GM21515 (cell line): Measurements from ENCODE around the gene HABP4.

Experiments used
- ATAC-seq: cut with Tn5 transposase; IDR thresholded peaks from one replicate; pipeline ENCODE4 v1.9.1; 2021; ENCODE audit not compliant: unreplicated experiment

The HABP4 gene, protein sequence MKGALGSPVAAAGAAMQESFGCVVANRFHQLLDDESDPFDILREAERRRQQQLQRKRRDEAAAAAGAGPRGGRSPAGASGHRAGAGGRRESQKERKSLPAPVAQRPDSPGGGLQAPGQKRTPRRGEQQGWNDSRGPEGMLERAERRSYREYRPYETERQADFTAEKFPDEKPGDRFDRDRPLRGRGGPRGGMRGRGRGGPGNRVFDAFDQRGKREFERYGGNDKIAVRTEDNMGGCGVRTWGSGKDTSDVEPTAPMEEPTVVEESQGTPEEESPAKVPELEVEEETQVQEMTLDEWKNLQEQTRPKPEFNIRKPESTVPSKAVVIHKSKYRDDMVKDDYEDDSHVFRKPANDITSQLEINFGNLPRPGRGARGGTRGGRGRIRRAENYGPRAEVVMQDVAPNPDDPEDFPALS

DNA sequence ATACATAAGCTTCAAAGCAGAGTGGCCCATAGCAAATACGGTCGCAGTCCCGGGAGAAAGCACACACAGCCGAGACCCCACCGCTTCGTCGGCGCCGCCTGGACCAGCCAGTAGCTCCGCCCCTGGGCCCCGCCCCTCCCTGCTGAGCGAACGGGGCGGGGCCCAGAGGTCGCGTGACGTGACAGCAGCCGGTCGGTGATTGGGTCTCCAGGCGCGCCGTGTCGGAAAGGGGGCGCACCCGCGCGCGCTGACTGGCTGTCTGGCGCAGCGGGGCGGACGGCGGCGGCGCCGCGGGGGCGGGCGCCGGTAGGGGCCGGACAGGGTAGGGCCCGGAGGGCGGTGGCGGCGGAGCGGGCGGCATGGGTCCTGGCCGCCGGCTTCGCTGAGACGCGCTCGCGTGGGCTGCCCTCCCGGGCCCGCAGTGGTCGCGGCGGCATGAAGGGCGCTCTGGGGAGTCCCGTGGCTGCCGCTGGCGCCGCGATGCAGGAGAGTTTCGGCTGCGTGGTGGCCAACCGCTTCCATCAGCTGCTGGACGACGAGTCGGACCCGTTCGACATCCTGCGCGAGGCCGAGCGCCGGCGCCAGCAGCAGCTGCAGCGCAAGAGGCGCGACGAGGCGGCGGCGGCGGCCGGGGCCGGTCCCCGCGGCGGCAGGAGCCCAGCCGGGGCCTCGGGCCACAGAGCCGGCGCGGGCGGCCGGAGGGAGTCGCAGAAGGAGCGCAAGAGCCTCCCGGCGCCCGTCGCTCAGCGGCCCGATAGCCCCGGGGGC lies at the start of gene HABP4:
Gene HABP4 (plus strand): TSS at position 325 of the 768 bp plus-strand sequence. CDS start 111 bp downstream, at position 436.
- peak; percentile 91 for ATAC-seq

DNA sequence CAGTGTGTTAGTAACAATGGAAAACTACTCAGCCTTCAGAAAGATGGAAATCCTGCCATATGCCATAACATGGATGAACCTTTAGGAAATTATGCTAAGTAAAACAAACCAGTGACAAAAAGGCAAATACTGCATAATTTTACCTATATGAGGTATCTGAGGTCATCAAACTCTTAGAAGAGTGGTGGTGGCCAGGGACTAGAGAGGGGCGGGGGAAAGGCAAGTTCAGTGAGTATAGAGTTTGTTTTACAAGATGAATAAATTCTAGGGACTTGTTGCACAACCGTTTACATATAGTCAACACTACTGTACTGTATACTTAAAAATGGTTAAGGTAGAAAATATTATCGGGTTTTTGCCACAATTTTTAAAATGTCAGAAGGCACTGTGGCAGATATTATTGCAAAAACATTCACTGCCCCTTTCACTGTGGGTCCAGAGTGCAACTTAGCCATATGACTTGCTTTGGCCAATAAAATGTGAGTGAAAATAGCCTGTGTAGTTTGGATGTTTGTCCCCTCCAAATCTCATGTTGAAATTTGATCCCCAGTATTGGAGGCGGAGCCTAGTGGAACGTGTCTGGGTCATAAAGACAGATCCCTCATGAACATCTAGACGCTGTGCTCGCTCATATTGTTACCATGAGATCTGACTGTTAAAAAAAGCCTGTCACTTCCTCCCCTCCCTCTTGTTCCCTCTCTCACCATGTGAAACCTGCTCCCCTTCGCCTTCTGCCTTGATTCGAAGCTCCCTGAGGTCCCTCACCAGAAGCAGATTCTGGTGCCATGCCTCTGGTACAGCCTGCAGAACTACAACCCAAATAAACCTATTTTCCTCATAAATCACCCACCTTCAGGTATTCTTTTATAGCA lies 41.3 kb upstream of the HABP4 start:
- ATAC-seq, result no peak

DNA sequence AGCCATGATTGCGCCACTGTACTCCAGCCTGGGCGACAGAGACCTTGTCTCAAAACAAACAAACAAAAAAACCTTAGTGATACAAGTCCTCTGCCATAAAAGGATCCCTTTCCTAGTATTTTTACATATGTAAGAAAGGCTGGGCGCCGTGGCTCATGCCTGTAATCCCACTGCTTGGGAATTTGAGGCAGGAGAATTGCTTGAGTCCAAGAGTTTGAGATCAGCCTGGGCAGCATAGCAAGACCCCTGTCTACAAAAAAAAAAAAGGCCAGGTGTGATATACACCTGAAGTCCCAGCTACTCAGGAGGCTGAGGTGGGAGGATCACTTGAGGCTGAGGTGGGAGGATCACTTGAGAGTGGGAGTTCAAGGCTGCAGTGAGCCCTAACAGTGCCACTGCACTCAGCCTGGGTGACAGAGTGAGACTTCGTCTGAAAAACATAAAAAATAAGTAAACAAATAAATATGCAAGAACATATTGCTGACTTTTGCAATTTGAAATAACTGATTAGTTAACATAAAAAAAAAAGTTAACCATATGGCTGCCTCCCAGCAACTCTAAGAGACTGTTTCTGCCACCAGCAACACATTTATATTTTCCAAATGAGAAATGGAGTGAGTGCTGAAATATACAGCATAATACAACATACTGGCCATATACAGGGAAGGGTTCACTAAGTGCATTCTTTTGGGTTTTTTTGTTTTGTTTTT lies 38.7 kb upstream of the HABP4 start:
- ATAC-seq, result no peak

DNA sequence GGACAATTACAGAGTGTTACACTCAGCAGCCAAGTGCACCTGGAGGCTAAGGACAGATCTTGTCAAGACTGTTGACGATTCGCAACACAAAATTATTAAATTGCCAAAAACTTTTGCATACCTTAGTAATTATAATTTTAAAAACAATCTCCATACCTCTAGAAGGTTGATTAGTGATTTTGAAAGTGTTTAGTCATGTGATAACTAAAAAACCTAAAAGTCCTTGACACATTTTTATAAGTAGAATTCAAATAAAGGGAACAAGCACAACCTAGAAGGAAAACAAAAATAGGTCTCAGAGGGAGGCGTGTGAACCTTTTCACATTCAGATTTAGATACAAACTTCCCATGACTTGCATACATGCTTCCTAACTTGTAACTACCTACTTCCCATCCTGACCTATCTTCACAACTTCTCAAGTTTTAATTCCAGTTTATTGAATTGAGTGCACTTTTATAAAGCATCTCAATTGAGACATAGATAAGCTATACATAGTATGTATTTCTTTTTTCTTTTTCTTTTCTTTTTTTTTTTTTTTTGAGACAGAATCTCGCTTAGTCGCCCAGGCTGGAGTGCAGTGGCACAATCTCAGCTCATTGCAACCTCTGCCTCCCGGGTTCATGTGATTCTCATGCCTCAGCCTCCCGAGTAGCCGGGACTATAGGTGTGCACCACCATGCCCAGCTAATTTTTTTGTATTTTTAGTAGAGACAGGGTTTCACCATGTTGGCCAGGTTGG lies 37.6 kb upstream of the HABP4 start:
- no peak for ATAC-seq

DNA sequence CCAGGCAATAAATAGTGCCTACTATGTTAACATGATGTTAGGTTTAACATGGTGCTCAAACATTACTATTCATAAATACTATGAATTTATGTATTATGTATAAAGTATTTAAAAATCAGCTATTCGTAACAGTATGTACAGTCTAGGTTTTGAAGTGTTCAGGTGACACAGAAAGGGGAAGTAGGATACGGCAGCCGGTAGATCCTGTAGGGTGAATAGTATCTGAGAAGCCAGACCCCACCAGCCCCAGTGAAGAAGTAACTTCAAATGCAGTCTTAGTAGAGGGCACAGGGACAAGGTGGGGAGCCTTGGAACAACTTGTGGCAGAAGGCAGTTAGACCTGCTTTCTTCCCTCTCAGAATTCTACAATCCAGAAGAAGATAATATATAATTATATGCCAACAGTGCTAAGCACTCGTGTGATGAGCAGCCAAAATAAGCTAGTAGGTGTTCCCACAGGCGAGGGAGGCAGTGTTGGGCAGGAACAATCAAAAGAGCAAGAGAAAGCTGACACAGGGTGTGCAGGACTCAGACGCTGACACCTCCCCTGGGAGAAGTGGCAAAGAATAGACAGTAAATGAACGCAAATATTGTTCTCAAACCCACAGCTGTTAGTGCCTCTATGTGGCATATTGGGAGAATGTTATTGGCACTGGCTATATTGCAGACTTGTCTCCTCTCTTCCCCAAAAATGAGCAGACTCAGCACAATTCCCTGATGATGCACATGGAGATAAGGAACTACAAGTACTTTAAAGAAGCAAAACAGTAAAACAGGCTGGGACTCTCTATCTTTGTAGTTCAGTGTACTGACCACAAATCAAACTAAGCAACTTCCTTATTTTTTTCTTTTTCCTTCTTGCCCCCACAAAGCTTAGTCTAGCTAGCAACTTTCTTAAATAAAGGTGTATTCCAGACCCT lies 36.4 kb upstream of the HABP4 start:
- peak; percentile 32 for ATAC-seq

DNA sequence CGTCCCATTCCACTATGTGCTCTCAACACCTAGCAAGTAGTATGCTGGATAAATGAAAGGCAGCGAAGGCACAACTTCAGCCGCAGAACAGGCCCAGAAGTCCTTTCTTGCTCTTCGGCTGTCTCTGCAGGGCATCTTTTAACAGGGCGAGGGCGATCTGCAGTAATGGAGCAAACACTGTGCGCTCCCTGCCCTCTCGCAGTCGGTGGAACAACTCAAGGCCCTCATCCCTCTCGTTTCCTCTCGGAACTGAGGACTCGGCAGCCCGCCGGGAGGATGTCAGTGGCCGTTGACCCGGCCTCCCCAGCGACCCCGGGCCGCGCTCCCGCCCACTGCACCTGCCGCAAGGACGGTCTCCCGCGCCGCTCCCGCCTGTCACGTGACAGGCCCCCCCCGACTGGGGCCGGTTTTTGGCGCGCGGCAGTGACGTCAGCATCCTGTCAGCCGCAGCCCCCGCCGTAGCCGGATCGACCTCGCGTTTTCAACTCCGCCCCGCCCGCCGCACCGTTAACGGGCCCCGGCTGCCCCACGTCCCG lies 32.9 kb upstream of the HABP4 start:
- peak; percentile 25 for ATAC-seq

DNA sequence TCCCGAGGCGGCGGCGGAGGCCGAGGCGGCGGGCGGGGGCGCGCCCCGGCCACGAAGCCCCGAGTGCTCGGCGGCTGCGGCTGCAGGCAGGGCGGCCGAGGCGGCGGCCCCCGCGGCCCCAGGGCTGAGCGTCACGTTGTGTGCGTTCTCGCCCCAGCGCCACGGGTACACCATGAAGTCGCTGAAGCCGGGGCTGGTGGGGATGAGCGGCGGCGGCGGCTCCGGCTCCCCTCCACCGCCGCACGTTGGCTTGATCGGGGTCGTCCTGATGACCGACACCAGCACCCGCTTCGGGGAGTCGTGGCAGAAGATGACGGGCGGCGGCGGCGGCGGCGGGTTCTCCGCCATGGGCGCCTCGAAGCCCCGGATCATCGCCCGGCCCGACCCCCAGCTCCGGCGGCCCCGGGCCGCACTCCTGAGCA lies 32.3 kb upstream of the HABP4 start:
- peak; percentile 1 for ATAC-seq

DNA sequence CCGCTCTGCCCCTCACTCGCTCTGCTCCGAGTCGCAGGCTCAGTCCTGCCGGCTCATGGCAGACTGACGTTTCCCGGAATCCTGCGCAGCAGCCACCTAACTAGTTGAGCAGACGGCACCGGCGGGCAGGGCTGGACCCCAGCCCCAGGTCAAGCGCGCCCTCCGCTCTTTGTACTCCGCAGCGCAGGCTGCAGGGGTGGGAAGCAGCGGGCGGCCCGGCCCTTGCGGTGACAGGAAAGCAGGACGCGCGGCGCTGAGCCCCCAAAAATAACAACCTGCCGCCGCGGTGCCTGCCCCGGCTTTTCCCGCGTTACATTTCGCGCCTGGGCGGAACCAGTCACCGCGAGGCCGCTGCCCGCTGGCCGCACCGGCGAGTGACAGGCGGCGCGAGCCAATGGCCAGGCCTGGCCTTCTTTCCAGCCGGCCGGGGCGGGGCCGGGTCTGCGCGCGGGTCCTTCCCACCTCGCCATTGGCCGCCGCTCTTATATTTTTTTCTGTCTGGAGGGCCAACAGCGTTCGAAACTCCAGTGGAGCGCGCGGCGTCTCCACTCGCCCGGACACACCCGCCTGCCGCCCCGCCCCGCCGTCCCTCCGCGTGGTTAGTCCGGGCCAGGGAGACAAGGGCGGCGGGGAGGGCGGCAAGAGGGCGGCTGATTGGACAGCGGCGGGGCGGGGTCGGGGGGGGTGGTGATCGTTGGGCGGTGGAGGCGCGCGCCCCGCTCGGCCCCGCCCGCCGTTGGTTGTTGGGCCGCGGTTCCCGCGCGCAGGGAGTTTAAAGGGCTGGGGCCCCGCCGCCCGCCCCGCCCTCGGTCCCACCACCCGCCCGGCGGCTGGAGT lies 31.7 kb upstream of the HABP4 start, which contains the start of gene ZNF367:
Gene ZNF367 (minus strand): TSS at position 288 of the 837 bp plus-strand sequence. CDS start 338 bp downstream, outside the sequence.
- ATAC-seq, result peak; percentile 62

DNA sequence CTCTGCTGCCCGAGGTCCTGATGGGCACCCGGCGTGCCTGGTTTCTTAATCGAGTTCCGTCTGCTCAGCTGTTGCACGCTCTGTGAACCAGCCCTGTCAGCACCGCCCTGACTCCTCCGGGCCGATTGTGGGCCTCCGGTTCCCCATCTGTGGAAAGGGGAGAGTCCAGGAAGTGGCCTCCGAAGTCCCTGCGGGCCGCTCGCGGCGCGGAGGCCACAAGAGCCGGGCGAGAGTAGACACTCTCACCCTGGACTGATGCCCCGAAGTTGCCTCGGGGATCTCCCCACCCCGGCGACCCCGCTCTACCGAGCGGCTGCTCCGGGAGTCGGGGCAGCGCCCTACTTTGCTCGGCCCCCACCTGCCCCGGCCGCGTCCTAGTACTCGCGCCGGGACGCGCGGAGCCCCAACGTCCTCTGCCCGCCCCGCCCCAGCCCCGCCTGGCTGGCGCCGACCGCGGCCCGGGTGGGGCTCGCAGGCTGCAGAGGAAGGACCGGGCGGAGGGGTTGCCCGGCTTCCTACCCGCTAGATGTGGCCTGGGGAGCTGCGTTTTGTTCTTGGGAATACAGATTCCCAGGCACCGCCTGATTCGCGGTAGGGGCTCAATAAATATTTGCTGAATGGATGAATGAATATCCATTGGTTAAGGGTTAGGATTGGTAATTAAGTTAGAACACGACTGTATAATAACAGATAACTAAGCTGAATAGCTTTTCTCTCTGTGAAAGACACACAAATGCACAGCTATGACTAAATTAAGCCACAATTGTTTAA lies 30.9 kb upstream of the HABP4 start:
- ATAC-seq, result peak; percentile 27

DNA sequence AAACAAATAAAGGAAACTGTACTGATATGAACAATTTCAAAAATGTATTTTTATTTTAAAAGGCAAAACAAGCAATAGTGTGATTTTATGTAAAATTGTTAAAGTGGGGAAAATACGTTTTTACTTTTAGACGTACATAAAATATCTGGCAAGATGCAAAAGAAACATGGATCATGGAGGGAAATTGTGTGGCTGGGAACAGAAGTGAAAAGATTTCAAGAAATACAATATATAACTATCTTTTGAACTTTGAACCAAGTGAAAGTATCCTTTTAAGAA lies 30.3 kb upstream of the HABP4 start:
- ATAC-seq, result no peak

DNA sequence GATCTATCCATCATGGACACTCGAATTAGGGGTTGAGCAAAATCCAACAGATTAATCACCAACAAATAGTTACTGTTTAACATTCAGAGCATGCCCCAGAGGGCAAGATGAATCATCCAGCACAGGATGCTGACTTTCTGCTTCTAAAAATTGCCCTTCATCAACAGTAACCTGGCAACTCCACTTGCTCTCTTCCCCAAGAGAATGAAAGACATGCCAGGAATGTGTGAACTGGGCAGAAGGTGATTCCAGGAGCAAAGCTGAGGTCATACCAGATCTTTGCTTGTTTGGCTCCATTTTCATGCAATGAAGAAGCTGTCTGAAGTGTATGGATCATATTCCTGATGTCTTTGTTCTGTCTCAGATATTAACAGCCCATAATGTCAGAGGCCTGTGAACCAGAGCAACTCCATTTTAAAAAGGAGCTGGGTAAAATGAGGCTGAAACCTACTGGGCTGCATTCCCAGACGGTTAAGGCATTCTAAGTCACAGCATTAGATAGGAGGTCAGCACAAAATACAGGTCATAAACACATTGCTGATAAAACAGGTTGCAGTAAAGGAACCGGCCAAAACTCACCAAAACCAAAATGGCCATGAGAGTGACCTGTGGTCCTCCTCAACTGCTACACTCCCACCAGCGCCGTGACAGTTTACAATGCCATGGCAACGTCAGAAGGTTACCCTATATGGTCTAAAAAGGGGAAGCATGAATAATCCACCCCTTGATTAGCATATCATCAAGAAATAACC lies 29.3 kb upstream of the HABP4 start:
- no peak for ATAC-seq

DNA sequence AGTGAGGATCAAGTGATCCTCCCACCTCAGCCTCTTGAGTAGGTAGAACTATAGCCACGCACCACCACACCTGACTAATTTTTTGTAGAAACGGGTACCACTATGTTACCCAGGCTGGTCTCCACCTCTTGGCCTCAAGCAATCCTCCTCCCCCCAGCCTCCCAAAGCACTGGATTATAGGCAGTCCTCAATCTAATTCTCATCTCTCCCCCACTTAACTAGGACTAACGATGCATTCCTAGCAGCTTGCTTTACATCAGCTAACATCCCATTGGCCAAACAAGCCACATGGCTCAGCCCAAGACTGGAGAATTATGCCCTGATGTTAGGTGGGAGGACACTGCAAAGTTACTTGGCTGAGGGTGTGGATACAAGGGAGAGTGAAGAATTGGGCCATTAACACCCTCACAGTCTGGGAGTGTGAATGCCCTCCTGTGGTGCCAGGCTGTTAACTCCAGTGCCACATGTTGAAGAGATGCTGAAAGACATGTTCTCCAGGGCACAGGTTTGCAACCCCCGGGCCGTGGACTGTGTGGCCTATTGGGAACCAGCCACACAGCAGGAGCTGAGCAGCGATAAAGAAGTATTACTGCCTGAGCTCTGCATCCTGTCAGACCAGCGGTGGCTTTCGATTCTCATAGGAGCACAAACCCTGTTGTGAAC lies 26.5 kb upstream of the HABP4 start:
- no peak for ATAC-seq

DNA sequence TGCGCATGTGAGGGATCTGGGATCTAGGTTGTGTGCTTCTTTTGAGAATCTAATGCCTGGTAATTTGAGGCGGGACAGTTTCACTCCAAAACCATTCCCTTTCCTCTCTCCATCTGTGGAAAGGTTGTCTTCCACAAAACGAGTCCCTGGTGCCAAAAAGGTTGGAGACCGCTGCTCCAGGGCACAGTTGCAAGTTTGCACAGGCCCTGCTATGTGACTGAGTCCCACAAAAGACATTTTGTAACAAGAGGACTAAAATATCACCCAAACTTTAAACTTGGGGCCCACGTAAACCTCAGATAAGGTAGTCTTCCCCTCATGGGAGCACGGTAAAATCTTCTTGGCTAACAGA lies 26.0 kb upstream of the HABP4 start:
- ATAC-seq, result no peak

DNA sequence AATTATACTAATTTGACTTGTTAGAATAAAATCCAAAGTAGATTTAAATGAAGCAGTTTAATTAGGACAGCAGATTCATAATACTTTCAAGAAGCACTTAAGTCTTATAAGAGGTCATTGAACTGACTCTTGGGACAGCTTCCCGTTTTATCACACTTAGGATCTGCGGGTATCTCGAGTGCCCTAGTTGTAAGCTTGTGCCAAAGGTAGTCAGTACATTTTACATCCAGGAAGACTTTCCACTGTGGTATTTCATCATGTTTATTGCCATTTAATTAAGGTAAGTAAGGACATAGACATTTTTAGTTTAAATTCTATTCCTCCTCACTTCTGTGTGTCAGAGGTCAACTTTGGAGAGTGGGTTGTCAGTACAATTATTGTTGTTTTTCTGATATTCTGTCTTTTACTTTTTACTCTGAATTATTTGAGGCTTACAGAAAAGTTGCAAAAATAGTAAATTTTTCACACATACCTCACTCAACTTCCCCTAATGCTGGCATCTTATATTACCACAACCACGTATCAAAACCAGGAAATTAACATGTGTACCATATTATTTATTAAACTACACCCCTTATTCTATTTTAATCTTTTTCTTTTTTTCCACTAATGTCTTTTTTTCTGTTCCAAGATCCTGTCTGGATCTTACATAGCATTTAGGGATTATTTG lies 24.3 kb upstream of the HABP4 start:
- no peak for ATAC-seq

DNA sequence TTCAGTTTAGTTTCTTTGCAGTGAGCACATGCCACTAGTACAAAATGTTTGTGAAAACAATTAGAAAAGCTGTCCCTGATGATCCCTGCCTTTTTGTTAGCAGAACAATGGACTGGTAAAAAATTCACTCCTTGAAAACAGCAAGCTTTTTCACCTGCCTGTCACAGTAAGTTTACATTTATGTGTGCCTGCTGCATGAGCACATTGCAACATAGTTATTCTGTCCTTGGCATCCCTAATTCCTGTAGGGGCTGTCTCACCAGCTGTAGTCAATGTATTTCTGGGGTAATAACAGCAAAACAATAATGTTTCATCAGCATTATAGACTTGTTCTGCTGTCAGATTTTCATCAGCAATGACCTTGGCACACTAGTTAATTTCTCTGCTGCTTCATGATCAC lies 20.2 kb upstream of the HABP4 start:
- ATAC-seq, result no peak
